HG03045 (cell line): ENCODE measurements around the gene LTBR.

ENCODE experiments used
- ATAC-seq: cut with Tn5 transposase; IDR thresholded peaks from one replicate; pipeline ENCODE4 v1.9.1; 2021; ENCODE audit warnings: mild to moderate bottlenecking, moderate library complexity; ENCODE audit not compliant: unreplicated experiment

The LTBR gene

DNA sequence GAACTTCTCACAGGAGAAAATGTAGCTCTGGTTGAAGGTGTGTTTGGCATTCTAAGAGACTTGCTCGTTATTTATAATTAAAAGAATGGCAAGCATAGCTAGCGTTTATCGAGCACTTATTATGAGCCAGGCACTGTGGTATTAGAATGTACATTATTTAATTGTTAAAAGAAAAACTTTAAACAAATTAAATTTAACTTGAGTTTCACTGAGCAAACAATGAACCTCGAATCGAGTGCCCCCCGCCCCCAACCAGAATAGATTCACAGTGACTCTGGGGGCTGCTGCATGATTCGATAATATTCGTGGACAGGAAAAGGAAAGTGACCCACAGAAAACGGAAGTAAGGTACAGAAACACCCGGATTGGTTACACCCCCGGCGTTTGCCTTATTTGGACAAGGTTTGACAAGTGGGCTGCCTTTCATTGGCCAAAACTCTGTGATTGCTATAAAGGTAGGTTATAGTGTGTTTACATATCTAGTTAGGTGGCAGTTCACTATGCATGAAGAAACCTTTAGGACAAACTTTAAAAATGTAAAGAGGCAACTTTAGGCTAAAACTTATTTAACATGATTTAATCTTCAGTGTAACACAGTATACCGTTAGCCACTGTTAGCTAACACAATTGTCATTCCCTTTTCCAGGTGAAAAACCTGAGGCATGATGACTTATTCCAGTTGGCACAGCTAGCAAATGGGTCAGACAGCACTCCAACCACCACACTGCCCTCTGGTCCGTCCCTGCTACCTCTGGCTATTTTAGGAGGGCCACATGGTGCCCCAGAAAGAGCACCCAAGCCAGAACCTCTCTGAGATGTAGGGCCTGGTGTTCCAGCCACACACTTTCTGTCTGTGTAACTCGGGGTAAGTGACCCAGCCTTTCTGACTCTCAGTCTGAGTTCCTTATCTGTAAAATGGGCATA is 15.7 kb upstream of the LTBR start:
- ATAC-seq: no peak

- no peak for ATAC-seq
Observed at GRCh38 chr12:6368906-6369525, 14.9 kb upstream of the LTBR start.

GRCh38 chr12:6369916-6370575 is 13.9 kb upstream of the LTBR start:
- ATAC-seq: no peak

- ATAC-seq: no peak
Observed at GRCh38 chr12:6370576-6370935, 13.4 kb upstream of the LTBR start.

DNA sequence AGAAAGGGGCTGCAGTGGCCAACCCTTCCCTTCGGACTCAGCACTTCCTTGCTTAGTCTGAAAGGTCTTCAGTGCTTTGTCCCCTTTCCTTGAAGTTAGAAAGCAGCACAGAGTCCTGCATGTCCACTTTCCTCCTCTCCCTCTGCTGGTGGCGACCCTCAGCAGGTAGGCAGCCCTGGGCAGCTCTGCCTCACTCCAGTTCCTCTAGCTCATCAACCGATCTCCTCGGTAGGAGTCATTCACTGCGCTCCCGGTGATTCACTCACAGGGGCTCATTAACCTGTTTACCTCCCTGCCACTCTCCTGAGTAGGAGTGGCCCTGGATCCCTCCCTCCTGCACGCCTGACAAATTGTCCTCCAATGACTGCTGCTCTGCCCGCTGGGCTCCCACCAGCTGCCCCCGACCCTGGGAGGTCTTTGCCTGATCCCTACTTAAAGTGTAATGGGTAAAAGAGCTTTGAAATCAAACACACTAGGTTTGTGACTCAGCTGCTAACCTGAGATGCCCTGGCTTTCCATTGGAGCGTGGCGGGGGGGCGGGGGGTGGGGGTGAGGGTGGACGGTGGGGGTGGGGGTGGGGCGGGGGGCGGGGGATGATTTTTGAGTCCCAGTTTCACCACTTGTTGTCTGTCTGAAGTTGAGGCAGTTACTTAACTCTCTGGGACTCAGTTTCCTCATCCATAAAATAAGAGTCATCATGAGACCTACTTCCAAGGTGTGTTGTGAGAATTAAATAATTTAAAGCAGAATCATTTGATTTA is 12.8 kb upstream of the LTBR start:
- no peak for ATAC-seq

GRCh38 chr12:6372403-6373003 is 11.5 kb upstream of the LTBR start:
- no peak for ATAC-seq

- ATAC-seq: no peak
Observed at GRCh38 chr12:6373022-6373787, 10.8 kb upstream of the LTBR start.

- no peak for ATAC-seq
Observed at GRCh38 chr12:6374028-6374785, 9.8 kb upstream of the LTBR start.

- ATAC-seq: no peak
Observed at GRCh38 chr12:6374786-6375160, 9.2 kb upstream of the LTBR start.

DNA sequence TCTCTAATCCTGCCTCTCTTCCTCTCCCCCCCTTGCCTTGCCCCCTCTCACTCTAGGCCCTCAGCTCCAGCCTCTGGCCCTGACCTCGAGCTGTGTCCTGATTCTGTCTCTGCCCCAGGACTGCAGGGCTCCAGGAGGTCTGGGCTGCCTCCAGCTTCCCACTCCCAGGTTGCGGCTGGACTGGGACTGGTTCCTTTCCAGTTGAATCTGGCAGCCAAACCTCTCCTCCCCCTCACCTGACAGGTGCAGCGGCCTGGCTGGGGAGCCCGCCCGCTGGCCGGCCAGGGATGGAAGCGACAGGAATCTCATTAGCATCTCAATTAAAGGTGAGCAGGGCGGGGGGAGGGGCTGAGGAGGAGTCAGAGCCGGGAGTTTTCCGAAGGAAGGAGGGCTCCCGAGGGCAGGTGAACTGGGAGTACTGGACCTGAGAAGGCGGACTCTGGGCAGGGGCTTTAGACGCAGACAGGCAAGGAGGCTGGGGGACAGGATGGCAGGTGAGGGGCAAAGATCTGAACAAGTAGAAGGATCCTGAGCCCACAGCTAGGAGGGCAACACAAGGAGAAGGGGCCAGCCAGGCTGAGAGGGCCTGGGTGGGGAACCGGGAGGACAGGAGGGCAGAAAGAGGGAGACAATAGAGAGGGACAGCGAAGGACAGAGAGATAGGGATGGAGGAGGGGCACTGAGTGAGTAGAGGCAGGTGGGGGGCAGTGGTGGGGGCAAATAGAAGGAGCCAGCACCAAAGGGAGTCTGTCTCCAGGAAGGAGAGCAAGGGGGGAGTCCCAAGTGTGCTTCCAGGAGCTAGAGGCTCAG is 8.5 kb upstream of the LTBR start, which contains the start of gene SCNN1A:
TSS of gene SCNN1A (minus strand) at position 295 of the 810 bp plus-strand sequence. CDS start 780 bp downstream, outside the sequence.
- no peak for ATAC-seq

DNA sequence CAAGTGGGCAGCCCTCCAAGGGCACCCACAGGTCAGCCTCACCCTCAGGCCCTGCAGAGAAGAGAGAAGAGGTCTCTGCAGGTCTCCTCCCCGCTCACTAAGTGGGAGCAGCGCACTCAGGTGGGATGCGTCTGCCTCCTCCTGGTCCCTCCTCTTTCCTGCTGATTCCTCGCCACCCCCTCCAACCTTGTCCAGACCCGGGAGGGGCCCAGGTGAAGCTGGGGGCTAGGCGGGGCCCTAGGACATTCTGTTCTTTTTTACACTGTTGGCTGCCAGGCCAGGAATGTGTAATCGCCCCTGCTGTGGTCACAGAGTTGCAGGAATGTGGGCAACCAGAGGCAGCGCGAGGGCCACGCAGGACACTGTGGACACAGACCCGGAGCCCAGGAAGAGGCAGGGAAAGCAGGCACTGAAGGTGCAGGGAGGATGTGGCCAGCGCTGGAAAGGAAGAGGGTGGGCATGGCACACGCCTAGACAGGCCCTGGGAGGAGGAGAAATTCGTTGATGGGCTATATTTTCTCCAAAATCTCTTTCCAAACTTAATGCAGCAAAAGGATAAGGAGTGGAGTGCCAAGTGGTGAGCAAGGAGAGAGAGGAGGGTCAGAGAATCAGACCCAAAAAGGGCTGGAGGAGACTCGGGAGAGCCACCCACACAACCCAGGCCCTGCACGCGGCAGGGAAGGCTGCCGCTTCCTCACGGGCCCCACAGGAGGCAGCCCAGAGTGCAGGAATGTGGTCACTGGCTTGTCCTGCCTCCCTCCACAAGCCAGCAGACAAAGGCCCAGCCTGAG is 7.7 kb upstream of the LTBR start:
- no peak for ATAC-seq

GRCh38 chr12:6376870-6377666 is 6.9 kb upstream of the LTBR start:
- ATAC-seq: no peak

- no peak for ATAC-seq
Observed at GRCh38 chr12:6377667-6377994, 6.3 kb upstream of the LTBR start.

DNA sequence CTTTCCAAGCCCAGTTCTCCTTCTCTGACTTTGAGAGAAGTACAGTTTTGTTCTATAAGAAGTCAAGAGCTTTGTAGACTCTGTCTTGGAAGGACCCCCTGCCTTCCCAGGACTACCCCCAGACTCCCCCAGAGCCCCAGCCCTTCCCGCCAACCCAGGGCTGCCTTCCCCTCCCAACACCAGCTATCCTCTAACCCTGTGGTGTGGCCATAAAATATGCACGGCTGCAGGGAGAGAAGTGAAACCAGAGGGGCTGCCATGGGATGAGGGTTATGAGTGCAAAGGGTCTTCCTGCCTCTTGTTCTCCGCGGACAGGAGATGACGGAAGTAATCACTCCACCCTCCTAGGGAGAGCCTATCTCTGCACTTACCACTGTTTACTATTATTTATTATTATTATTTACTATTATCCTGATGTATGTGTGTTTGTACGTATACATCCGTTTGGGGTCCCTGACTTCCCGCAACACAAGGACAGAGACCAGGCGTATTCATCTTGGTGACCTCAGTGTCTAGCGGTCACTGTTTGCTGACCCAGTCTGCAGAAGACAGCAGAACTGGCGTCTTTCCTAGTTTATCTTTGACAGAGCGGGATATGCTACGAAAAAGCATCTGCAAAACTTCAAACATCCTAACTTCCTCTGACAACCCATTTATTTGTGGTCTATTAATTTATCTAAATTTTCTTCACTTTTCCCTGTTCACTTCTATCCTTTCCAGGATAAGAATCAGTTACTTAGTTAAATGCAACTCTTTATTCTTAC is 5.1 kb upstream of the LTBR start:
- no peak for ATAC-seq

DNA sequence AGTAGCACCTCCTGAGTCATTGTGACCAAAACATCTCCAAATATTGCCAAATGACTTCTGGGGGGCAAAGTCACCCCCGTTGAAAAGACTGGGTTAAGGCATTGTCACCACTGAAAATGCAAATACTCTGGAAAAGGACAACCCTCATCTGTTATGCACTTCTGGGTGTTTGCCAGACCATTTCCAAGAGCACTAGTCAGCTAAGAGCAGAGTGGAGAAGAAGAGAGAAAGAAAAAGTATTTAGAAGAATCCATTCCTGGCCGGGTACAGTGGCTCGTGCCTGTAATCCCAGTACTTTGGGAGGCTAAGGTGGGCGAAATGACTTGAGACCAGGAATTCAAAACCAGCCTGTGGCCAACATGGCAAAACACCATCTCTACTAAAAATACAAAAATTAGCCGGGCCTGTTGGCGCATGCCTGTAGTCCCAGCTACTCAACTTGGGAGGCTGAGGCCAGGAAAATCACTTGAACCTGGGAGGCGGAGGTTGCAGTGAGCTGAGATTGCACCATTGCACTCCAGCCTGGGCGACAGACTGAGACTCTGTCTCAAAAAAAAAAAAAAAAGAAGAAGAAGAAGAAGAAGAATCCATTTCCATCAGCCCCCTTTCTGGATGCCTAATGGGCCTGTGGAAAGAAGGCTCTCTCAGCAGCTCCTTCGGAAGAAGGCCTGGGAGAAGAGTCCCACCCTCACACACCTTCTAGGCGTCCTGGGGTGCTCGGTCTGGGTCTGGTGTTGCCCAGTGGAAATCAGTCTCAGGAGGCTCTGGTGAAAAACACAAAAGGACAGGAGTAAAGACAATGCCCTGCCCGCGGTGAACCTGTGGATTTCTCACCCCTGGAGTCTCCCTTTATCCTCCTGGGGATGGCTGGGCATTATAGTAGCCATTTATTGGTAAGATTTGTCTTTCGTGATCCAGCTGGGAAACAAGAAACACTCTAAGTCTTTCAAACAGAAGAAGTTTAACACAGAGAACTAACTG is 3.5 kb upstream of the LTBR start:
- ATAC-seq: no peak
